Thyroid gland (tissue), 4 donors: ENCODE results near the gene MNS1.
"Not testable (repeated sequence)": the region's sequence is repeated elsewhere in the genome, so short reads cannot be mapped to it uniquely, and the experiment has no call there.

Source experiments
- CTCF ChIP-seq, 6 experiments: fragments of 200-600 bp in 3 of 6; fragments of 450-650 bp in 3 of 6; sonication (generic) in 3 of 6; IDR thresholded peaks; one replicate each; pipeline ENCODE4 v1.5.1; 2016 to 2019; ENCODE audit warnings: antibody characterized with exemption in 6 of 6, mild to moderate bottlenecking in 2 of 6, inconsistent platforms in 1 of 6, moderate library complexity in 1 of 6
- POLR2A ChIP-seq, 2 donors: fragments of 450-650 bp; IDR thresholded peaks; one replicate each; pipeline ENCODE4 v1.6.1; 2017; ENCODE audit warnings: antibody characterized with exemption in 2 of 2, mild to moderate bottlenecking in 2 of 2, moderate library complexity in 1 of 2

- not testable (repeated sequence) for TF ChIP-seq CTCF, POLR2A (IDR thresholded peaks at IDR 0.05)
These were observed 67.6 kb downstream of the MNS1 start for GRCh38 chr15:56397325-56397724.
